ENCODE data around the gene VPS18.
"Not testable (repeated sequence)": the region's sequence is repeated elsewhere in the genome, so short reads cannot be mapped to it uniquely, and the experiment has no call there.

VPS18 gene, protein sequence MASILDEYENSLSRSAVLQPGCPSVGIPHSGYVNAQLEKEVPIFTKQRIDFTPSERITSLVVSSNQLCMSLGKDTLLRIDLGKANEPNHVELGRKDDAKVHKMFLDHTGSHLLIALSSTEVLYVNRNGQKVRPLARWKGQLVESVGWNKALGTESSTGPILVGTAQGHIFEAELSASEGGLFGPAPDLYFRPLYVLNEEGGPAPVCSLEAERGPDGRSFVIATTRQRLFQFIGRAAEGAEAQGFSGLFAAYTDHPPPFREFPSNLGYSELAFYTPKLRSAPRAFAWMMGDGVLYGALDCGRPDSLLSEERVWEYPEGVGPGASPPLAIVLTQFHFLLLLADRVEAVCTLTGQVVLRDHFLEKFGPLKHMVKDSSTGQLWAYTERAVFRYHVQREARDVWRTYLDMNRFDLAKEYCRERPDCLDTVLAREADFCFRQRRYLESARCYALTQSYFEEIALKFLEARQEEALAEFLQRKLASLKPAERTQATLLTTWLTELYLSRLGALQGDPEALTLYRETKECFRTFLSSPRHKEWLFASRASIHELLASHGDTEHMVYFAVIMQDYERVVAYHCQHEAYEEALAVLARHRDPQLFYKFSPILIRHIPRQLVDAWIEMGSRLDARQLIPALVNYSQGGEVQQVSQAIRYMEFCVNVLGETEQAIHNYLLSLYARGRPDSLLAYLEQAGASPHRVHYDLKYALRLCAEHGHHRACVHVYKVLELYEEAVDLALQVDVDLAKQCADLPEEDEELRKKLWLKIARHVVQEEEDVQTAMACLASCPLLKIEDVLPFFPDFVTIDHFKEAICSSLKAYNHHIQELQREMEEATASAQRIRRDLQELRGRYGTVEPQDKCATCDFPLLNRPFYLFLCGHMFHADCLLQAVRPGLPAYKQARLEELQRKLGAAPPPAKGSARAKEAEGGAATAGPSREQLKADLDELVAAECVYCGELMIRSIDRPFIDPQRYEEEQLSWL

DNA sequence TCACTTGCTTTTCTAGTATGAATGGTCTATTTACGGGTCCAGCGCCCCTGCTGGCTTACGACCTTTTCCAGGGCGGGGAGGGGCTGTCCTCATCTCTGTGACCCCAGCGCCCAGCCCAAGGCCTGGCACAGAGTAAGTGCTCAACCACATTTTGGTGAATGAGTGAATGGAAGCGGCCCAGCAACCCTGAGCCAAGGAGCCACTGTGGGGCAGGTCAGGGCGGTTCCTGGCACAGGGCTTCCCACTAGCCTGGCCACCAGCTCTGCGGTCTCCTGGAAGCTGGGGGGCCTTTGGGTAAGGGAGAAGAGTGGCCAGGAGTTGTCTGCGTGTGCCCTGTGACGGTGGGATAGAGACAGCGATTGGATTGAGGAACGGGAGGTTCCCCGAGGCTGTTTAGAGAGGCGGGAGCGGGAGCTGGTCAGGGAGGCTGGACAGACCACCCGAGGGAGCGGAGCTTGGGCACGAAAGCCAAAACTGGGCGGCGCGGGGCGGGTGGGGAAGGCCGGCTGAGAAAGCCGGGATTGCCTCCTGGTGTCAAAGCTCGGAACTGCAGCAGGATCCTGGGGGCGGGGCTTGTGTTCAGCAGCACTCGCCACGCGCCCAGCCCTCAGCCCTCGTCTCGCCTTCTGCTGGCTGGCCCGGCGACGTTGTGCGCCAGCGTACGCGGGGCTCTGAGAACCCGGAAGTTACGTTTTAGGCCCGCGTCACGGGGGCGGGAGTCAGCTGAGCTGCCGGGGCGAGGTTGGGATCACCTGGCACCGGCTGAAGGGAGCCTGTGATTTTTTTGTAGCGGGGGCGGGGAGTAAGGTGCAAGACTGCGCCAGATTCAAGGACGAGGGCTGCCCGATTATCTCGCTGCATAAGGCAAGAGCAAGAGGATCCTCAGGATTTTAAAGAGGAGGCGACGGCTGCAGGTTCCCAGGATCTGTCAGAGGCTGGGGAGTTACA lies at the start of gene VPS18:
Gene VPS18 (plus strand): TSS at position 718 of the 948 bp plus-strand sequence. CDS start 319 bp downstream, outside the sequence.
- DNase-seq = peak; percentile 83

DNA sequence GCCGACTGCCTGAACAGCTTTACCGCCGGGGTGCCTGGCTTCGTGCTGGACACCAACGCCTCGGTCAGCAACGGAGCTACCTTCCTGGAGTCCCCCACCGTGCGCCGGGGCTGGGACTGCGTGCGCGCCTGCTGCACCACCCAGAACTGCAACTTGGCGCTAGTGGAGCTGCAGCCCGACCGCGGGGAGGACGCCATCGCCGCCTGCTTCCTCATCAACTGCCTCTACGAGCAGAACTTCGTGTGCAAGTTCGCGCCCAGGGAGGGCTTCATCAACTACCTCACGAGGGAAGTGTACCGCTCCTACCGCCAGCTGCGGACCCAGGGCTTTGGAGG lies 49.6 kb upstream of the VPS18 start:
- DNase-seq = no peak

DNA sequence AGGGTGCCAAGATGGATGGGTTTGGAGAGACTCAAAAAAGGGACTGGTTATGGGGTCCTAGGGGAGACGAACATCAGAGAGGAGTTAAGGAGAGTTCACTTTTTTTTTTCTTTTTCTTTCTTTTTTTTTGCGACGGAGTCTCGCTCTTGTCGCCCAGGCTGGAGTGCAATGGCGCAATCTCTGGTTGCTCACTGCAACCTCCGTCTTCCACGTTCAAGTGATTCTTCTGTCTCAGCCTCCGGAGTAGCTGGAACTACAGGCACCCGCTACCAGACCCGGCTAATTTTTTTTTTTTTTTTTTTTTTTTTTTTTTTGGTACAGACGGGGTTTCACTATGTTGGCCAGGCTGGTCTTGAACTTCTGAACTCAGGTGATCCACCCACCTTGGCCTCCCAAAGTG lies 49.2 kb upstream of the VPS18 start:
- DNase-seq = no peak

DNA sequence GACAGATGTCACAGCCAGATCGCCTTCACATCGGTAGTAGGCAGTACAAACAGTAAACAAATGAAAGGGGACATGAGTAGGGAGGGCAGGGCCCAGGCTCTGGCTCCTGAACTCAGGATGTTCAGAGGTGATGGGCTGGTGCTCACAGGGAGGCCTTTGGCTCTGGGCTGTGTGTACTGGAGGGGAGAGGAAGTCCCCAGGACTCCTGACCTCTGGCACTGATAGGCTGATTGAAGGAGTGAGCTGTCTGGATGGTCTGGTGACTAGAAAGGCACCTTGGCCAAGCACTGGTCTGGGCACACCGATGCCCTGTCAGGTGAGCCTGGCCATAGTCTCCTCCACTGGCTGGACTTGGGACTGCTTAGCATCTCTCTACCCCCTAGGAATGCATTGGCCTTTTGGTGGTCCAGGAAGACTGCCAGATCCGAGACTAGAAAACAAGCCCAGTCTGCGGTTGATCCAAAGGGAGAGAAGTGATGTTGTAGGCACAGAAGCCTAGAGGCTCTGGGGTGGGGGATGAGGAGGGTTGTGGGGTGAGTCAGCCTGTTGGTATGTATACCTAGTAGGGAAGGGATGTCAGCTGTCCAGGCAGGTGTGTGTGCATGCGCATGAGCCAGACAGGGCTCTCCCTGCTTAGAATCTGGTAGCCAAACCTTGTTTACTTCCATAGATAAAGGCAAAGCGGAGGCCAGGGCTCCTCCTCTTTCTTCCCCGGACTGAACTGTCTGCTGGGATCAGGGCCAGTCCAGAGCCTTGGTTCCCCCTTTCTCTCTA lies 48.6 kb upstream of the VPS18 start:
- no peak for DNase-seq

DNA sequence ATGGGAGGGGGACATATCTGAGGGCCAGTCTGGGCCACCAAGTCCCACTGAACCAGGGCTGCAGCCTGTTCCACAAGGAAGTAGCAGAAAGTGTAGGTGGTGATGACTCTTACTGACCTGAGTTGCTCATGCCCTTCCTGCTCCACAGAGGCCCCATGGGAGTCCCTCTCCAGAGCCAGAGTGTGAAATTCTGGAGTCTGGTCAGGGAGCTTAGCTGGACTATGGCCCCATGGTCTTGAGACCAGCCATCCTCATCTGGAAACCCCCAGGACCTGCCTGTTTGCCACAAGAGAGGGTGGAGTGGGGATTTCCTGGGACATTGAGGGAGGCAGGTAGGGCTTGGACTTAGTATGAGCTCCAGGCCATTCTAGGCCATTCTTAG lies 47.4 kb upstream of the VPS18 start:
- DNase-seq = no peak

DNA sequence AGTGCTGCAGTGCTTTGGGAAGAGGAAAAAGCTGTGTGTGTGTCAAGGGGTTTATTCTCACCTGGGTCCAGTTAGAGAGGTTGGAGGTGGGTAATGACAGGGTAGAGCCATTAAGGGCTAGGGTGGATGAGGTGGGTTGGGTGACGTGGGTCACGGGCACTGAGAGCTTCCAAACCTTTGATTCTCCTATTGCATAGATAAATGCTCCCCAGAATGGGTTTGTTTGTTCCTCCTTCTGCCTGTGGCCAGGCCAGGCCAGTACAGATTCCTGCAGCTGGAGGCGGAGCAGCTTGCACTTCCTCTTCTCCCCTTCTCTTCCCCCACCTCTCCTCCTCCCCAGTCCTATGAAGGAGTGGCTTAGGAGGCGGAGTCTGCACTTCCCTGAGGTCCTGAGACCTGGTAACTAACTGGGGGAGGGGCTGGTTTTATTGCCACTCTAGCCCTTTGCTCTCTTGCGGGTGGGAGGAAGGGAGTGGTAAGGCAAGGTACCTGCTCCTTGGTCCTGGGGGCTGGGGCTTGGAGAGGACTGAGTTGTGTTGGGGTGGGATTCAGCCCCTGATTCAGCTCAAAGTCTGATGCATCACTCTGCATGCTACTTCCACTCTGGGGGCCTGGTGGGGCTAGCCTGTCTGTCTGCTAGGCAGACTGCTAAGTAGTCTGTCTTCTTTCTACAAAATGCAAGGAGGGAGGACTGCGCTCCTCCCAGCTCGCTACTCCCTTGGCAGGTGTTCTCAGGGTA lies 46.9 kb upstream of the VPS18 start:
- no peak for DNase-seq

DNA sequence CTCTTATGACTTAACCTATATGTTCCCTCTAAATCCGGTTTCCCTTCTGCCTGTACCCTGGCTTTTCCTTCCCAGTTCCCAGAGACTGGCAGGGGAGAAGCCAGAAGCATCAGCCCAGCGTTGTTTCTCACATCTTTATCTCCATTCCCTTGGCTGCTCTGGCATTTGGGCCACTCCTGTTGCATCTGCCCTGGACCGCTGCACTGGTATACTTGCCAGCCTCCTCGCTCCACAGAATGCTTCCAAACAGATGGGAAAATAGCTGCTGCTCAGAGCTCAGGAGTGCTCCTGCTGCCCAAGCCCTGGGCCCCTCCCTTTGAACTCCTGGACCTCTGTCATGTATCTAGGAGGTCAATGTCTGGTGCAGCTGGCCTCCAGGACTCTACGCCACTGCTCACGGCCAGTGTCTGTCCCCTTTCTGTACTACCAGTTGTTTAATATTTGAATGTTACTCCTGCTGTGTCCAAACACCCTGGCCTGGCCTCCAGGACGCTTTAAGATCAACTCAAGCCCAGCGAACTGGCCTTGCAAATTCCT lies 43.6 kb upstream of the VPS18 start:
- no peak for DNase-seq

DNA sequence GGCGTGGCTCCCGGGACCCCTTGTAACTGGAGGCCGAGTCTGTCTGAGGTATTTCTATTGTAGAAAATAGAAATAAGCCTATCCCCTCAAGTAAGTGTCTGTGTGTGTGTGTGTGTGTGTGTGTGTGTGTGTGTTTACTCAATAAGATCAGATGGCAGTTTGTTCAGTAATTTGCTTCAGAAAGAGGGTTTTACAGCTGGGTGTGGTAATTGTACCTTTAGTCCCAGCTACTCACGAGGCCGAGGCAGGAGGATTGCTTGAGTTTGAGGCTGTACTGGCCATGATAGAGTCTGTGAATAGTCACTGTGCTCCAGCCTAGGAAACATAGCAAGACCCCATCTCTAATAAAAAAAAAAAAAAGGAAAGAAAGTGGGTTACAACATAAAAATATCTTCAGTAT lies 41.7 kb upstream of the VPS18 start:
- no peak for DNase-seq

DNA sequence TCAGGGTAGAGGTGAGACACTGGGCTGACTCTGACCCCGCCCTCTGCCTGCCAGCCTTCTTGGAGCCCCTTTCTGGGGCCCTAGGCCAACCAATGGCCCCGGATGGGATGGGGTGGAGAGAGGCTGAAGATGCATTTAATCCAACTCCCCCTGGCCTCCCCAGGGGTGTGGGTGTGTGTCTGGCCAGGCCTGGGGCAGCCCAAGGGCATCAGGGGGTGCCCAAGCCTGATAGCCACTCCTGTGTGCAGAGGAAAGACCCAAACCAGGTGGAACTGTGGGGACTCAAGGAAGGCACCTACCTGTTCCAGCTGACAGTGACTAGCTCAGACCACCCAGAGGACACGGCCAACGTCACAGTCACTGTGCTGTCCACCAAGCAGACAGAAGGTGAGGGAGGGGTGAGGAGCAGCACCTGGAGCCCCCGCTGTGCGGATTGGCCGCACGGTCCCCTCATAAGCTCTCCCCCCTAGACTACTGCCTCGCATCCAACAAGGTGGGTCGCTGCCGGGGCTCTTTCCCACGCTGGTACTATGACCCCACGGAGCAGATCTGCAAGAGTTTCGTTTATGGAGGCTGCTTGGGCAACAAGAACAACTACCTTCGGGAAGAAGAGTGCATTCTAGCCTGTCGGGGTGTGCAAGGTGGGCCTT lies 40.9 kb upstream of the VPS18 start:
- no peak for DNase-seq

DNA sequence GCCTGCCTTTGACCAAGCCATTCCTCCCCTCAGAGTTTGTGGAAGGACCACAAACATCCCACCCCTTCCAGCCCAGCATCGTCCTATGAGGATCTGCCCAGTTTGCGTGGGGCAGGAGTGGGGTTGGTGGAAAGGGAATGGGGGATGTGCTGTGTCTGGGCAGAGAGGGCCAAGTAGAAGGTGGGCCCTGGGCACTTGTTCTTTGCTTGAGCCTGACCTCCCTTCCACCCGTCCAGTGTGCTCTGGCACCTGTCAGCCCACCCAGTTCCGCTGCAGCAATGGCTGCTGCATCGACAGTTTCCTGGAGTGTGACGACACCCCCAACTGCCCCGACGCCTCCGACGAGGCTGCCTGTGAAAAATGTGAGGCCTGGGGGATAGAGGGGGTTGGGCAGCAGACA lies 40.1 kb upstream of the VPS18 start:
- DNase-seq = no peak

DNA sequence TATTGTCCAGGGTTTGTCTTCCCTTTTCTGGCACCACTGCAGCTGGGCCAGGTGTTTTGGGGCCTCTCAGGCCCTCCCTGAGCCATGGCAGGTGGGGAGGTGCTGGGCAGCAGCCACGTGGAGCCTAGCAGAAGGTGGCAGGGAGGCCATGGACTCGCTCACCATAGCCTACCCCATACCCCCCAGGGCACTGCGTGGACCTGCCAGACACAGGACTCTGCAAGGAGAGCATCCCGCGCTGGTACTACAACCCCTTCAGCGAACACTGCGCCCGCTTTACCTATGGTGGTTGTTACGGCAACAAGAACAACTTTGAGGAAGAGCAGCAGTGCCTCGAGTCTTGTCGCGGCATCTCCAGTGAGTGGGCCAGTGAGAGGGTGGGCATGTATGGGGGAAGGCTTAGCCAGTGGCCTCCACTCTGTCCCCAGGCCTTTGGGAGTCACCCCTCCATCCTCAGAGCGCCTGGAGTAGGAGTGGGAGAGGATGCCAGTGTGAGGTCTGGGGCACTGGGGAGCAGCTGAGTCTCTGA lies 38.5 kb upstream of the VPS18 start:
- DNase-seq = no peak

DNA sequence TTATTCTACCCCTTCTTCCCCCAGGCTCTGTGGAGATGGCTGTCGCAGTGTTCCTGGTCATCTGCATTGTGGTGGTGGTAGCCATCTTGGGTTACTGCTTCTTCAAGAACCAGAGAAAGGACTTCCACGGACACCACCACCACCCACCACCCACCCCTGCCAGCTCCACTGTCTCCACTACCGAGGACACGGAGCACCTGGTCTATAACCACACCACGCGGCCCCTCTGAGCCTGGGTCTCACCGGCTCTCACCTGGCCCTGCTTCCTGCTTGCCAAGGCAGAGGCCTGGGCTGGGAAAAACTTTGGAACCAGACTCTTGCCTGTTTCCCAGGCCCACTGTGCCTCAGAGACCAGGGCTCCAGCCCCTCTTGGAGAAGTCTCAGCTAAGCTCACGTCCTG lies 37.5 kb upstream of the VPS18 start:
- DNase-seq = no peak

DNA sequence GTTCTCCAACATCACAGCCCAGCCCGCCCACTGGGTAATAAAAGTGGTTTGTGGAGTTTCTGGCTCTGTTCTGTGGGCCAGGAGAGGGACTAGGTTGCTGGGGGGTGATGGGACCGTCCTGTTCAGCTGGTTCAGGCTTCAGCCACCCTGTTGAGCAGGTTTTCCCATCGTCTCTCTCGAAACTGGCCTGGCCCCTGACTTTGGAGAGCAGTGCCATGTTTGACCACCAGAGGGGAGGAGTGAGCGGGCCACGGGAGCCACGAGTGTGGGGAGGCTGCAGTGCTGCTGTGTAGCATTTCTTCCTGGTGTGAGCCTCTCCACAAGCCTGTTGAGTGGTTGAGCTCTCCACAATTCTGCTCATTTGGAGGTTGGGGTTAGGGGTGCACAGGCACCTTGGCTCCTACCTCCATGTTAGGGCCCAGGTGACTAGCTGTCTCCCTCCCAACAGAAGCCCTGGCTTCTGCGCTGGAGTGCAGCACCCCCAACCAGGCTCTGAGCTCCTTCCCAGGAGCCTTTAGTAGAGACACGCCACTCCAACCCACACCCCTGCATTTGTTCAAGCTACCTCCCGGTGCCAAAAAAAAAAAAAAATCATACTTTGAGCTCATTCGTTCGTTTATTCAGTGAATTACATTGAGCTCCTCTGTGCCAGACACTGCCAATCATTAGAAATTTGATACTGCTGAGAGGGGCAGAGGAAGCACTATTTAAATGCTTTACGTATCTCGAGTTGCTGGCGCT lies 36.5 kb upstream of the VPS18 start:
- DNase-seq = peak; percentile 13

DNA sequence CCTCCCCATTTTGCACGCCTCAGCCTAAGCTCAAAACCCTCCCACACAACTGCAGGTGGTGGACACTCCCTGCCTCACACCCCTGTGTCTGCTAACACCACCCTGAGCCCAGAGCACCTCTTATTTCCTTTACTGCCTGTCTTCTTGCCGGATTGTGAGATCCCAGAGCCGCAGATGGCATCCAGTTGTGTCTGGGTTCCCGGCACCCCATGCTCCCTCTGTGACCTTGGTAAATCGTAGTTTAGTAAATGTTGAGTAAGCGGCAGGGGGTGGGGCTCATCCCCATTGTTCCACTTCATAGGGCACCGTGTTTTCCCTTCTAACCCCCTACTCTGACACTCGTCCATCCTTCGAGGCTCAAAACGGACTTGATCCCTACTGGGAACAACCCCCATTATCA lies 35.5 kb upstream of the VPS18 start:
- DNase-seq = no peak

DNA sequence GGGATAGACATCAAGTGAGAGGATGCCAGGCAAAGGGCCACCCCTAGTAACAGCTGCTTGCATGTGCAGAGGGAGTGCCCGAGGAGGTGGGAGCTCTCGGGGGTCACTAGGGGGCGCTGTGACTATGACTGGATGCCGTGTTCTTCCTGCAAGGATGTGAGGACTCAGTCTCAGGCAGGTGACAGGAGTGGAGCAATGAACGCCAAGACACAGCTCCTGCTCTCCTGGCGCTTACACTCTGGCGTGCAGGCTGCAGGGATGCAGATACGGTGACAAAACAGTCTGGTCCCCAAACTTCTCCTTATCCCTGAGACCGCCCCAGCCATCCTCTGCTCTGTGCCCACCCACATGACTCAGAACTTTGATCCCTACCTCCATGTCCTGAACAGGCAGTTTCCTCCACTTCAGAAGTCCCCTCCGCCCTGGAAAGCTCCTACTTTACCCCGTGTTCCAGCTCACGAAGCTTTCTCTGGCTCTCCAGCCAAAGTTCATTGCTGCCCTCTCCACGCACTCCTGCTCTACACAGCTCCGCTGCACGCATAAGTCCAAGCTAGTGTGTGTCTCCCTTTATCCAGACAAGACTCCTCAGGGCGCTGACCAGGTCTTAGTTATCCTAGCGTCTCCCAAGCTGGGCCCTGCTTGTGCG lies 34.9 kb upstream of the VPS18 start:
- peak; percentile 26 for DNase-seq

DNA sequence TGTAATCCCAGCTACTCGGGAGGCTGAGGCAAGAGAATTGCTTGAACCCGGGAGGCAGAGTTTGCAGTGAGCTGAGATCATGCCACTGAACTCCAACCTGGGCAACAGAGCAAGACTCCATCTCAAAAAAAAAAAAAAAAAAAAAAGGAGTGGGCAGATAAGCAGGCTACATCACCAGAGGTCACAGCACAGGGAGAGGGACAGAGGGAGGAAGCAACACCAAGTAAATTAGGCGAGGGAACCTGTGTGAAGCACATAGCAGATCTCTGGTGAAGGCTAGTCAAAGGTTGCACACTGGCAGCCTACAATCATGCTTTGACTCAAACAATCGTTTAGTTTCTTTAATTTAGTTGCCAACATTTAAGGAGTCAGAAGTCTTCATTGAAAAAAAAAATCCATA lies 33.1 kb upstream of the VPS18 start:
- DNase-seq = not testable (repeated sequence)

DNA sequence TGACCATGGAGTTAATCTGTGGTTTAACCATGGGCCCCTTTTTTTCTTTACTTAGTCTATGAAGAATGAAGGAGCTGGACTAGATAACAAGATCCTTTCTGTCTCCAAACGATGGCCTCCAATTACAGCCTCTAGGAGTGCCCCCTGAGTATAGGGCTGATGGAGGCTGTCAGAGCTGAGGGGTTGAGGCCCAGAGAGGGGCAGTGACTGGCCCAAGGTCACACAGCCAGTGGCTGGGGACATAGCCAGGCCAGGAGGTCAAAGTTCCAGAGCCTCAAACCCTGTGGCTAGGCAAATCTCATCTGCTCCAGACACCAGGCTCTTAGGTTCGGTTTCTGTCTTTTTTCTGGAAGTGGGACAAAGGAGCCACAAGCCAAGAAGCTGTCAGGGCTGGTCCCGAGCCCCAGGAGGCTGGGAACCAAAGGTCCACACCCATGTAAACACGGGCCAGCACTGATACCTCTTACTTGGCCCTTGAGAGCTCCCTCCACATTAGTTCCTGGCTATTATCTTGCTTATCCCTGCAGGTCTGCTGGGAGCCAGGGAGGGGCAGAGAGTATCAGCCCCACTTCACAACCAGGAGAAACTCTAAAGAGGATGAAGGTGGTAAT lies 30.5 kb upstream of the VPS18 start:
- no peak for DNase-seq

DNA sequence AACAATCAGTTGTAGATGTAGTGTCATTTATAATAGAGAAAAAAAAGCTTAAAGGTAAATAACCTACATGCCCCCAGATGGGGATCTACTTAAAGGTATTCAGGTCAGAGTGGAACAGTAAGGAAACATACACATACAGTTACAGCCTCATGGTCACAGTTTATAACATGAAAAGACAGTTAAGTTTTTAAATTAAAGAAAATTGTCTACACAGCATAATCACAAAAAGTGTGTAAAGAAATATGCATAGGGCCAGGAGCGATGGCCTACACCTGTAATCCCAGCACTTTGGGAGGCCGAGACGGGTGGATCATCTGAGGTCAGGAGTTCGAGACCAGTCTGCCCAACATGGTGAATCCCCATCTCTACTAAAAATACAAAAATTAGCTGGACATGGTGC lies 27.1 kb upstream of the VPS18 start:
- DNase-seq = no peak

DNA sequence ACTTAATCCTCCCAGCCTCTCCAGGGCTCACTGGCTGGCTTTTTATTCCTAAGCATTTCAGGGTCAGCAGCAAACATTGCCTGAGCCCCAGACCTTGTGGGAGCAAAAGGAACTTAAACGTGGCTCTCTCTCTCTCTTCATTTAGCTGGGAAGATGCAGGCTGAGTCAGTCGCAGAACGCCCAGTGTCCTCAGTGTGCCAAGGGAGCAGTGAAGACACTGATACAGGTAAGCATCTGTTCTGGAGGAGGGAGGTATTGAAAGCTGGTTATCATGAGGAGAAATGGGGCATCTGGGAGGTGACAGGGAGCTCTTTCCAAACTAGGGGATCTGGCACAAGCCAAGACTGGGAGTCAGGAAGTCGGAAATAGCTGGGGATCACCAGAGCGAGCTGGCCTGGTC lies 24.6 kb upstream of the VPS18 start:
- DNase-seq = no peak

All from NCI-H446 treated with DMSO at 0.1 percent for 48 hours (cell line).